HG03520 (cell line): ENCODE measurements around the gene CCDC9.
"Not testable (repeated sequence)": the region's sequence is repeated elsewhere in the genome, so short reads cannot be mapped to it uniquely, and the experiment has no call there.

ENCODE experiments used
- ATAC-seq: cut with Tn5 transposase; IDR thresholded peaks from one replicate; pipeline ENCODE4 v1.9.1; 2021; ENCODE audit warnings: mild to moderate bottlenecking, moderate library complexity; ENCODE audit not compliant: unreplicated experiment

CCDC9 gene

DNA sequence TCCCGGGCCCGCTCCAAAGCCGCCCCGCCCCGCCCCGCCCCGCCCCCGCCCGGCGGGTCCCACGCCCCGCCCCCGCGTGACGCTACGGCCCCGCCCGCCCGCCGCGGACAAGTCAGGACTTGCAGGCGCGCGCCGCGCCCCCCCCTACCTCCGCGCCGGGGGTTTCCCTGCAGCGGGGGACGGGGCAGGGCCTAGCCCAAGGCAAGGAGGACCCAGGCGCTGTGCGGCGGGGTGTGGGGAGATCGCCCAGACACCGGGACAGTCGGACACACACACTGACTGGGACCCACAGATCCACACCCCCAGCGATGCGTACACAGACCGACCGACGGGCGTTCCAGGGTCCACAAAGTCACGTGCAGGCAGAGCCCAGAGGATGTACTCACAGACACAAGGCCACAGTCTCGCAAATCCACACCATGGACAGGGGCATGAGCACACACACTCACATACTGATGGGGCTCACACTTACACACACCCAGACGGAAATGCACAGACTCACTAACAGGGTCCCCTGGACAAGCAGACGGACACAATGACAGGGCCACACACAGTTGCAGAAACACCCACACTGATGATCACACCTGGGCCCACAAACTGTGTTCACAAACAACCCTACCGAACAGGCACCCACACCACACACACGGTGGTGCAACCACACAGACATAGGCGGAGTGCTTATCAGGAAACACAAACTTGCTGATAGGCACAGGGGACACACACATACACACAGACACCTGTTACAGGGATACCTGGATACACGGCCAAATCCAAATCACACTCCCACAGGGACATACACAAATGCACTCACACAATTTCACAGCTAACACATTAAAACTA, 24.9 kb upstream of the CCDC9 start:
- no peak for ATAC-seq

DNA sequence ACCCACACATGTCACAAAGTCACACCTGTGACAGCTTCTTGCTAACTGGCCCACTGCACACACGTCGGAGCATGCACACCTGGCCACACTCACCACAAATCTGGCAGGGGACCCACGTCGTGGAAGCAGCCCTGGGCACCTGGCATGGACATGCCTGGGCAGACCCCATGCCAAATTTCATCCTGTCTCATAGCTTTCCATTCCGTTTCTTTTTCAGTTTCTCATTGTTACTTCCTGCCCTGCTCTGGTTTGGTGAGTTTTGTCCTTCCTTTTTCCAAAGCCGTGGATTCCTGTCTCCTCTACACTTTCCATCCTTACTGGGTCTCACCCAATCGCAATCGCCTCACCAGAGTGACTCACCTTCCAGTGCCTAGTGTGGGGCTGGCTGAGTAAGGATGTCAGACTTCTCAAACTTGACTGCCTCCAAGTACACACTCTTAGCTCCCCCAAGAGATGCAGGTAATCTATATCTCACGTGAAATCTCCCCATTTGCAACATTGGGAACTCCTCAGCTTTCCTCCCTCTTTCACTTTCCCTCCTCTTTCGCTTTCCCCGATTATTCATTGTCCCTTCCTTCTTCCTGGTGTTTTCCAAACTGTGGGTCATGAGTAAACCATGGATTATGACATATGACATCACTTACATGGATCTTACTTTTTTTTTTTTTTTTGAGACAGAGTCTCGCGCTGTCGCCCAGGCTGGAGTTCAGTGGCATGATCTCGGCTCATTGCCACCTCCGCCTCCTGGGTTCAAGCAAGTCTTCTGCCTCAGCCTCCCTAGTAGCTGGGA, 23.7 kb upstream of the CCDC9 start:
- no peak for ATAC-seq

DNA sequence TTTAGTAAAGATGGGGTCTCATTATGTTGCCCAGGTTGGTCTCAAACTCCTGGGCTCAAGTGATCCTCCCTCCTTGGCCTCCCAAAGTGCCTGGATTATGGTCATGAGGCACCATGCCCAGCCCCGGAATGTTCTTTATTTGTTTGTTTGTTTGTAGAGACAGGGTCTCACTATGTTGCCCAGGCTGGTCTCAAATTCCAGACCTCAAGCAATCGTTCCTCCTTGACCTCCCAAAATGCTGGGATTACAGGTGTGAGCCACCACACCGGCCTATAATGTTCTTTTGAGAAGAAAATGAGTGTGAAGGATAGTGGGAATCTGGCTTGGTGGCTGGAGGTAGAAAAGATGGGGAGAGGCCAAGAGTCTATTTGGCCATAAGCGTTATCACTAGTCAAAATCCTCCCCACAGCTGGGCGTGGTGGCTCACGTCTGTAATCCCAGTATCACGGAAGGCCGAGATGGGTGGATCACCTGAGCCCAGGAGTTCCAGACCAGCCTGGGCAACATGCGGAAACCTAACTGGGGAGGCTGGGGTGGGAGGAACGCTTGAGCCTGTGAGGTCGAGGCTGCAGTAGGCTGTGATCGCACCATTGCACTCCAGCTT, 20.2 kb upstream of the CCDC9 start:
- ATAC-seq, result no peak

DNA sequence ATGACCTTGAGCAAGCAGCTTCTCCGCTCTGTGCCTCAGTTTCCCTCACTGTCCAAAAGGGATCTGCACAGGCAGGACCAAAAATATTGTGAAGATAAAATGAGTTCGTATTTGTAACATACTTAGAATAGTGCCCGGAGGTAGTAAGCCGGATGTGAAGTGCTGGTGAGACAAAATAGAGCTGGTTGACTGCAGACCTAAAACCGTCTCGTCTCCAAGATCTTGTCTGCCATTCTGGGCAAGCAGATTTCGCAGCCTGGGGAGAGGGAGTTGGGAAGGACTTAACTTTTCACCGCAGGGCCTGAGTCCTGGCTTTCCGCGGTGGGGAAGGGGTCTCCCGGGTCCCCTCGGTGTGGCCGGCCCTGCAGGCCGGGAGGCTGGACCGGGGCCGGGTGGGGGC, 17.2 kb upstream of the CCDC9 start:
- ATAC-seq, result no peak

DNA sequence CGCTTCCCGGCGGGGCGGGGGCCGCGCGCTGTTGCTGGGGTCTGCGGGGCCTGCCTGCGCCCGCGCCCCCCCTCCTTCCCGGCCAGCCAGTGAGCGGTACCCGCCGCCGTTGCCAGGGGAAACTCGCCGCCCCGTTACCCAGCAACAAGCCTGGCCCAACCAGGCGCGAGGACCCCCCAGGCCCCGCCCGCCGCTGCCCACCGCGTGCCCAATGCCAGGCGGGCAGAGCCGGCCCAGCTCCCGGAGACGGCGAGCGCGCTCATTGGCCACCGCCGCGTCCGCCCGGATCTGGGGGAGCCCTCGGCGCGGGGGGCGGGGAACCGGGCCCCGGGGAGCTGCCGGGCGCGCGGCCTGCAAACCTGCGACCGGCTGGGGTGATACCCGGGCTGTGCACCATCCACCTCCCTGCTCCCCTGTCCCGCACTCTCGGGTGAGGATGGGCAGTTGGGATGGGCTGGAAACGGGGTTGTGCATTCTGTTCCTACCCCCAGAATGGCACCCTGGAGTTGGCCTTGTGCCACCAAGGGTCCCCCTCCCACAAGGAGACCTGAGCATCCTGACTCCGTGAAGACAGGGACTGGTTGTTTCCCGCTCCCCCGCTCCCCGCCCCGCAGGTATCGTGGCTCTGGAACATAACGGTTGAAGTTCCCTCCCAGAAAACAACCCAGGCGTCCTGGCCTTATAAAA, 16.6 kb upstream of the CCDC9 start:
- no peak for ATAC-seq

DNA sequence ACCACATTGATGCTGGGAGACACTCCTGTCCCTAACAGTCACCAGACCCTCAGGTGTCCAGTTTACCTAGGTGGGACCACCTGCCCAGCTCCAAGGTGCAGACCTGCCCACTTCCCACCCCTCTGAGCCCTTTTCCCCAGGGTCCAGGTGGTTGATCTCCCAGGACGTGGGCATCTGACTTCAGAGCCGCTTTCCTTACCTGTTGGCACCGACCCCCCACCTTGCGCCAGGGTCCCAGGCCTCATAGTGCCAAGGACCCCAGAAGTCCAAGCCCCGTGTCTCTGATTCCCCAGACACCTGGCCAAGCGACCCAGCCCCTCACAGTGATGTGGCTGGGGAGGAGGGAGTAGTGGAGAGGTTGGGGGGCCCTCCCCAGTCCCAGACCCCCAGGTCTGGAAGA, 15.8 kb upstream of the CCDC9 start:
- no peak for ATAC-seq

DNA sequence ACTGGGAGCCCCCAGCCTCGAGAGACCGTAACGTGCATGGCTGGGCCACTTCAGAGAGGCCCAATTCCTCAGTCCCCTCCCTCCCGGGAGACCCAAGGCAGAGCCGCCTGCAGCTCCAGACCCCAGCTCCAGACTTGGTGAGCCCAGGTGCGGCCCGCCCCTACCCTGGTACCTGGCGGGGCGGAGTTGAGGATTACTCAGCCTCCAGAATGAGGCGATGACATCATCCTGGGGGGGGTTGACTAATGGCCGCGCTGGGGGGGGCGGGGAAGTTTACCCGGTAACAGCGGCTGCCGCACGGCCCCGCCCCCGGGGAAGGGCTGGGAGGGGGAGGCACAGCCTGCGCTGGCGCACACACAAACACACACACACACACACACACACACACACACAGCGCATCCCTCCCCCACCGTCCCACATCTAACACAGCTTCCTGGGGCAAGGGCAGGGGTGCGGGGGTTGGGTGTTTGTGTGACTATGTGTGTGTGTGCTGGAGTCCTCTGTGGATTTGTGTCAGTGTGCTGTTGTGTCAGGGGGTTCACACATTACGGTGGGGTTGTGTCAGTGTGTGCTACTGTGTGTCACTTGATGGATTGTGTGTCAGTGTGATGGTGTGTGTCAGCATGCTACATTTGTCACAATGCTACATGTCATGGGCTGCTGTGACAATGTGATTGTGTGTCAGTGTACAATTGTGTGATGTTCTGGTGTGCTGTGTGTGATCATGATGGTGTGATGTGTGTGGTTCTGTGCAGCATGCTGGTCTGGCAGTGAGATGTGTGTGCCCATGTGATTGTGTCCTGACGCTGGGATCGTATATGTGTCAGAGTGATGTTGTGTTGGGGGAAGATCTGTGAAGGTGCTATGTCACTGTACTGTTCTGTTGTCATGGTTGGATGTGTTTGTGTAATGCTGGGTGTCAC, 15.1 kb upstream of the CCDC9 start:
- ATAC-seq, result no peak

DNA sequence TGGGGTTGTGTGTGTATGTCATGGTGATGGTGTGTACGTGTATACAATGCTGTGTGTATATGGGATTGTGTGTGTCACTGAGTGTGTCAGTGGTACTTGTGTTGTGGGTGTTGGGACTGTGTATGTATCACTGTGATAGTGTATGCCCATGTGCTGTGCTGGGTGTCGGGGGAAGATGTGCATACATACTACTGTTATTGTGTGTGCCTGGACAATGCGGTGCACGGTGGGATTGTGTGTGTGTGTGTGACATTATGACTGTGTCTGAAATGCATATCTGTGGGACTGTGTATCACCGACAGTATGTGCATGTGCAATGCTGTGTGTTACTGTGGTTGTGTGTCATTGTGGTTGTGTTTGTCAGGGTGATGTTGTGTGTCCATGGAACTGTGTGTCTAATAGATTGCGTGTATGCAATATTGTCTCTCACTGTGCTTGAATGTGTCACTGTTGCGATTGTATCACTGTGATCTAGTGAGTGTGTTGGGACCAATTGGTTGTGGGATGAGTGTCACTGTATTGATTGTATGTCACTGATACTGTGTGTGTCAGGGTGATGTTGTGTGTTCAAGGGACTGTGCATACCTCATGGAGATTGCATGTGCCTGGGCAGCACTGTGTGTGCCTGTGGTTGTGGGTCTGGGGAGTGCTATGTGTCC, 14.3 kb upstream of the CCDC9 start:
- no peak for ATAC-seq

DNA sequence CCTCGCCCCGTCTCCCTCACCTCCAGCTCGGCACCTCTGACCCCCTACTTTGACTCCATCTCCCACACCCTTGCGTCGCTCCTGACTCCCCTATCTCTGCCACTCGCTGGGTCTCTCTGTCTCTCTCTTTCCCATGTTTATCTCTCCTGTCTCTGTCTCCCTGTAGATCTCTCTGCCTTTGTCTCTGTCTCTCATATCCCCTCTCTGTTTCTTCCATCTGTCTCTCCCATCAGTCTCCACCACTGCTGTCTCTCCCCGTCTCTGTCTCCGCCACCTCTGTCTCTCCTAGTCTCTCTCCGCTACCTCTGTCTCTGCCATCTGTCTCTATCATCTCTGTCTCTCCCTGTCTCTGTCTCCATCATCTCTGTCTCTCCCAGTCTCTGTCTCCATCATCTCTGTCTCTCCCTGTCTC, 13.0 kb upstream of the CCDC9 start:
- no peak for ATAC-seq

DNA sequence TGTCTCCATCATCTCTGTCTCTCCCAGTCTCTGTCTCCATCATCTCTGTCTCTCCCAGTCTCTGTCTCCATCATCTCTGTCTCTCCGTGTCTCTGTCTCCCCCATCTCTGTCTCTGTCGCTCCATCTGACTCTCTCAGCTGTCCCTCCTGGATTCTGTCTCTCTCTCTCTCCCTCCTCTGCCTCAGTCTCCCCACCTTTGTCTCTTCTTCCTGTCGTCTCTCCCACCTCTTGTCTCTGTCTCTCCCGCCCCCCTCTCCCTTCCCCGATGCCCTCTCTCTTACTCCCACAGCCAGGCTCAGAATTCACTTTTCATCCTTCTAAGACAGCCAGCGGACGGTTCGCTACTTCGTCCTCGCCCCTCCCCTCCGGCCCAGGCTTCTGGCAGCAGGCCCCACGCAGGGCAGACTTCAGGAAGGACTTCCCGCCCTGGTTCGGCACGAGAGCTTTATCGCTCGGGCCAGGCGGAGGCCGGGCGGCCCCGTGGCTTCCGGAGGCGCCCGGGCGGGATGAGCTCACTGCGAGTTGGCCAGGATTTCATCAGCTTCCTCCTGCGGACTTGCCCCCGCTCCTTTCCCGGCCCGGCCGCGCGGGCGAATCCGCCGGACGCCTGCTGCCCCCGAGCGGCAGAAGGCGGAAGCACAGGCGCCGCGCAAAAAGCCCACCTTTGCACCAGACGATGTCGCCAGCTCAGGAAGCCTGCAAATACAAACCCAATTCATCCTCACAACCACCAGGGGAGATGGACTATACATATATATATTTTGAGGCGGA, 12.4 kb upstream of the CCDC9 start:
- ATAC-seq, result peak; percentile 54

DNA sequence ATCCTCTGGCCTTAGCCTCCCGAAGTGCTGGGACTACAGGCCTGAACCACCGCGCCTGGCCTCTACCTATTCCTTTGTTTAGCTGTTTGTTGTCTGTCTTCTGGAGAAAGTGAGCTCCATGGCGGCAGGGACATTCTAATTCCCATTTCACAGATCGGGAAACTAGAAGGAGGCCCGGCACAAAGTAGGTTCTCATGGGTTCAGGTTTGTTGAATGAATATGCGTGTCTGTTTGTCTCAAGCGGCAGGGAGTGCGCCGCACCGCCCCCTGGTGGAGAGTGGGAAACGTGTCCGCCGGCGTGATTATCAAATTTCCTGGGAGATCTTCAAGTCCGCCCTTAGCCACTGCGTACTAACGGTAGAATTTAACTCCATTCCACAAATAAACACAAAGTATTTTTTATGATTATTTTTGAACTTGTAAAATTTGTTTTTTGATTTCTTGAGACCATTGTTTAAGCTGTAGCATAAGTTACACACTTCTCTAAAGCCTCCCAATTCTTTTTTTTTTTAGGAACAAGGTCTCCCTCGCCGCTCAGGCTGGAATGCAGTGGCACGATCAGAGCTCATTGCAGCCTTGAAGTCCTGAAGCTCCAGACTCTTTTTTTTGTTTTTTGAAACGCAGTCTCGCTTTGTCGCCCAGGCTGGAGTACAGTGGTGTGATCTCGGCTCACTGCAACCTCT, 8.9 kb upstream of the CCDC9 start:
- no peak for ATAC-seq

DNA sequence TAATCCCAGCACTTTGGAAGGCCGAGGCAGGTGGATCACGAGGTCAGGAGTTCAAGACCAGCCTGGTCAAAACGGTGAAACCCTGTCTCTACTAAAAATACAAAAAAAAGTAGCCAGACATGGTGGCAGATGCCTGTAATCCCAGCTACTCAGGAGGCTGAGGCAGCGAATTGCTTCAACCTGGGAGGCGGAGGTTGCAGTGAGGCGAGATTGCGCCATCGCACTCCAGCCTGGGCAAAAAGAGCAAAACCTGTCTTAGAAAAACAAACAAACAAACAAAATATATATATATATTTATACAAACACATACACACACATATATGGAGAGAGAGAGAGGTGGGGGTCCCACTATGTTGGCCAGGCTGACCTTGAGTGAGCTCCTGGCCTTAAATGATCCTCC, 3.3 kb upstream of the CCDC9 start:
- not testable (repeated sequence) for ATAC-seq

DNA sequence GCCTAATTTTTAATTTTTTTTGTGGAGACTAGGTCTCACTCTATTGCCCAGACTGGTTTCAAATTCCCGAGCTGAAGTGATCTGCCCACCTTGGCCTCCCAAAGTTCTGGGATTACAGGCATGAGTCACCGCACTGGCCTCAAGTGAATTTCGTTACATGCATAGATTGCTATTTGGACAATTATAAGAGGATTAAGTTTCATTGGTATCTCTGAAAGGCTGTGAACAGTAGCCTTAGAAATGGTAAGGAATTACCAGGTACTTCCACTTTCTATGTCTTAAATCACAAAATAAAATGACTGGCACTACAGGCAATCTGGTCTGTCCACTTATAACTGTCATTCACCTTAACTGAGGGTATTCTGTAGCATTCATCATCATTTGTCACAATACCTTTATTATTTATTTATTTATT, 2.9 kb upstream of the CCDC9 start:
- no peak for ATAC-seq

DNA sequence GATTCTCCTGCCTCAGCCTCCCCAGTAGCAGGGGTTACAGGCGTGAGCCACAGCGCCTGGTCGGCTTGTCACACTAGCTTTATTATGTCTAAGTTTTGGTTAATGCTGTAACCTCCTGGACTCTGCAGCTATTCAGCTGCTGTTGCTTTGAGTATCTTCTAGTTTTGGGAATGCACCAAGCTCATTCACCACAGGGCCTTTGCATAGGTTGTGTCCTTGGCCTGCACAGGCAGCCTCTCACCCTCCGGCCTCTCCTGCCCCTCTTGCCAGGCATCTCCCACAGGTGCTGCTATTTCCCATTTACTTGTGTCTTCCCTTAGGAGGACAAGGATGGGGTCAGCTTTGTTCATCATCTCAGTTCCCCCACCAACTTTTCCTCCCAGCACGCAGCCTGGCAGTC, 2.4 kb upstream of the CCDC9 start:
- no peak for ATAC-seq

DNA sequence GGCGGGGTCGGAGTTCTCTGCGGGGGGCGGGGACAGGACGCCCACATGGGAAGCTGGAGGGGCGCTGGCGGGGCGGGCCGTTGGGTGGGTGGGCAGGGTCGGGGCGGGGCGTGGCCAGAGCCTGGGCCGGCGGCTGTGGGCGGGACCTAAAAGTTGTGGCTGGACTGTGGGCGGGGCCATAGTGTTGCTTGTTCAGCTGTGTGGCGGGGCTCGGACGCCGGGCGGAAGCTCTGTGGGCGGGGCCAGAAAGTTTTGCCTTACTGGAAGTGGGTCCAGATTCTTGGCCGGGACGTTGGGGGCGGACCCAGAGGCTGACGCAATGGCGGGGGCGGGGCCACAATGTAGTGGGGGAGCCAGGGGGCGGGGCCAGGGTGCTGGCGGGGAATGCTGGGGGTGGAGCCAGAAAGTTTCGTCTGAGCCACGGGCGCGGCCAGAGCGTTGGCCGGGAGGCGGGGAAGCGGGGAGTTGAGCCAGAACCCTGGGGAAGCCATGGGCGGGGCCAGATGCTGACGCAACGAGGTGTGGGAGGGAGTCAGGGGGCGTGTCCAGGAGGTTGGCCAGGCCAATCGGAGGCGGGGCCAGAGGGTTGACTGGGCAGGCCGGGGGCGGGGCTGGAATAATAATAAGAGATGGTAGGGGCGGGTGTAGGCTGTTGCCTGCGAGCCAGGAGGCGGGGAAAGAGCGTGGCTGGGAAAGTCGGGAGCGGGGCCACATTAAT, 527 bp downstream of the CCDC9 start:
- ATAC-seq, result peak; percentile 70

DNA sequence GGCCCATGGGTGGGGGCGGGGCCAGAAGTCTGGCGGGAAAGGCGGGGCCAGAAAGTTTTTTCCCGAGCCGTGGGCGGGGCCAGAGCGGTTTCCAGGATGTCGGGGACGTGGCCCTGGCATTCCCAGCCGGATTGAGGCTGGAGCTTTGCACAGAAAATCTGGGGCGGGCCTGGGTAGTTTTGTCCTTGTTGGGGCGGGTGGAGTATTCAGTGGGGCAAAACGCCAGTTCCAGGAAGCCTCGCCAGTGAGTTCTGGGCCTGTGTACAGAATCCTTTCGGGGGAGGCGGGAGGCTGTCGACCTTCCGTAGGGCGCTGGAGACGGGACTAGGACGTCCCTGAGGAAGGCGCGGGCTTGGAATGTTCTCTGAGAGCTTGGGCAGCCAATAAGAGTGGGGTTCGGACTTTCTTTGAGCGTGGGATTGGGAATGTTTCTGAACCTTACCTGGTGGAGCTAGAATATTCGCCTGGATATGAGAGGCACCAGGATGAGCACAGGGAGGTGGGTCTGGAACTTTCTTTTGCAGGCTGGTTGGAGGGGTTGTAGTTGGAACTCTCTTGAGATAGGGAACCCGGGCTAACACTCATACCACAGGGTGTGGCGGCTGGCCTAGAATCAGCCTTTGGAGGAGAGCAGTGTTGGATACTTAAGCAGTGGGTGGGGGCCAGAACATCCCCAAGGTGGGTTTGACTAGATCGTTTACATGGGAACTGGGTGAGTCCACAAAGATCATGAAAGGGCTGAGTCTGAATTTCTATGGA, 1.3 kb downstream of the CCDC9 start:
- no peak for ATAC-seq

DNA sequence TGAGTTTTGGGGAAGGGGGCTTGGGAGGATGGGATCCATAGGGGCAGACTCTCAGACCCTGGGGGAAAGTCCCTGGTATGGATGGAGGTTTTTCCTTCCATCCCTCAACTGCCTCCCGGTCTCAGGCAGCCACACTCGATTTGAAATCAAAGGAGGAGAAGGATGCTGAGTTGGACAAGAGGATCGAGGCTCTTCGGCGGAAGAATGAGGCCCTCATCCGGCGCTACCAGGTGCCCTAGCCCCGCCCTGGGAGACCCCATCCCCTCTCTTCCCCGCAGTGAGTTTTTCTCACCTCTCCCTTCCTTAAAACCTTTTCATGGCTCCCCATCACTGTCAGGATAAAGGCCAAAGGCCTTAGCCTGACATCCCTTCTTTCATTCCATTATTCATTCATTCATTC, 2.1 kb downstream of the CCDC9 start:
- no peak for ATAC-seq
